PC-9 (cell line): ENCODE results near the gene C2CD2. TPM values are rescaled to one million over a fixed set of nuclear protein-coding genes. Genes with fewer than 3 reads are reported as not detected.

Experiments
- BruUV-seq: library from RNA; stranded (reverse); fragments of 400-500 nt; replicated peaks from 2 replicates; lab custom pipeline; 2021; lab: Mats Ljungman, UMichigan
- CTCF ChIA-PET: fragments of 300-600 bp; sonication (Branson Sonifier 250); formaldehyde crosslinking; loops from one replicate; lab custom pipeline; 2022; ENCODE audit warnings: antibody characterized with exemption; lab: Charles Lee
- POLR2A ChIA-PET: fragments of 300-600 bp; sonication (Branson Sonifier 250); formaldehyde crosslinking; loops from one replicate; lab custom pipeline; 2022; ENCODE audit warnings: antibody characterized with exemption; ENCODE audit not compliant: unreplicated experiment; lab: Charles Lee
- DNase-seq, 2 experiments: peaks; one replicate each; pipeline versions ENCODE4 v3.0.0 to v3.0.0-alpha.2; 2015 to 2022; ENCODE audit warnings: mixed read lengths in 1 of 2
- H2AFZ ChIP-seq: fragments of 200-600 bp; sonication (generic); 2 replicates; pipeline ENCODE4 v1.8.1; 2017; ENCODE audit warnings: antibody characterized with exemption
- H3F3A ChIP-seq: fragments of 200-600 bp; sonication (generic); 2 replicates; pipeline ENCODE4 v1.8.1; 2017; ENCODE audit warnings: antibody characterized with exemption, mild to moderate bottlenecking, low read depth; ENCODE audit not compliant: insufficient read depth
- H3K27ac ChIP-seq: fragments of 200-600 bp; sonication (generic); 2 replicates; pipeline ENCODE4 v1.6.1; 2016; ENCODE audit warnings: mixed run types
- H3K27me3 ChIP-seq: fragments of 200-600 bp; sonication (generic); 2 replicates; pipeline ENCODE4 v1.6.1; 2016; ENCODE audit warnings: low read depth, mixed run types; ENCODE audit not compliant: insufficient read depth
- H3K36me3 ChIP-seq: fragments of 200-600 bp; sonication (generic); 2 replicates; pipeline ENCODE4 v1.6.1; 2016; ENCODE audit warnings: low read depth, mixed run types
- H3K4me1 ChIP-seq: fragments of 200-600 bp; sonication (generic); replicated peaks from 2 replicates; pipeline ENCODE4 v1.6.1; 2016; ENCODE audit warnings: mixed run types; ENCODE audit not compliant: insufficient read depth
- H3K4me2 ChIP-seq: fragments of 200-600 bp; sonication (generic); 2 replicates; pipeline ENCODE4 v1.6.1; 2017; ENCODE audit warnings: mixed run types
- H3K4me3 ChIP-seq: fragments of 200-600 bp; sonication (generic); 2 replicates; pipeline ENCODE4 v1.6.1; 2016; ENCODE audit warnings: mixed run types
- H3K79me2 ChIP-seq: fragments of 200-600 bp; sonication (generic); 2 replicates; pipeline ENCODE4 v1.6.1; 2017; ENCODE audit warnings: low read depth, mixed run types
- H3K9me2 ChIP-seq: fragments of 200-600 bp; sonication (generic); 2 replicates; pipeline ENCODE4 v1.8.1; 2017; ENCODE audit warnings: mild to moderate bottlenecking; ENCODE audit not compliant: insufficient read depth
- H3K9me3 ChIP-seq: fragments of 200-600 bp; sonication (generic); 2 replicates; pipeline ENCODE4 v1.8.1; 2016; ENCODE audit warnings: low read depth; ENCODE audit not compliant: insufficient read depth
- H4K20me1 ChIP-seq: fragments of 200-600 bp; sonication (generic); 2 replicates; pipeline ENCODE4 v1.8.1; 2017; ENCODE audit not compliant: insufficient read depth
- EZH2 ChIP-seq: fragments of 200-600 bp; sonication (generic); IDR thresholded peaks from 2 replicates; pipeline ENCODE4 v1.8.0; 2017; ENCODE audit warnings: antibody characterized with exemption, low read depth
- intact Hi-C: fragments of 100-400 bp; cut with micrococcal nuclease; formaldehyde crosslinking; loops from one replicate; pipeline ENCODE4 v1.10.0; 2022; ENCODE audit not compliant: unreplicated experiment
- total RNA-seq: library from RNA; stranded (reverse); gene quantifications from 2 replicates; pipeline ENCODE4 v1.2.3, GENCODE V29; 2021
- TF ChIP-seq, protein P1 (sequence below): fragments of 200-600 bp; sonication (generic); conservative IDR thresholded peaks from 2 replicates; pipeline ENCODE4 v1.6.1; 2017; ENCODE audit warnings: mixed run types, antibody characterized with exemption, mild to moderate bottlenecking, moderate library complexity

C2CD2 gene
- total RNA-seq, 1 experiment from 2014 or later: 26.8 TPM

GRCh38 chr21:41921021-41921420, 32.8 kb downstream of the C2CD2 start:
- no peaks in the 10 kb centered on the region for H3K79me2 ChIP-seq
- intact Hi-C loops: no loop called here
- no peak for TF ChIP-seq EZH2
- TF ChIP-seq, protein P1, sequence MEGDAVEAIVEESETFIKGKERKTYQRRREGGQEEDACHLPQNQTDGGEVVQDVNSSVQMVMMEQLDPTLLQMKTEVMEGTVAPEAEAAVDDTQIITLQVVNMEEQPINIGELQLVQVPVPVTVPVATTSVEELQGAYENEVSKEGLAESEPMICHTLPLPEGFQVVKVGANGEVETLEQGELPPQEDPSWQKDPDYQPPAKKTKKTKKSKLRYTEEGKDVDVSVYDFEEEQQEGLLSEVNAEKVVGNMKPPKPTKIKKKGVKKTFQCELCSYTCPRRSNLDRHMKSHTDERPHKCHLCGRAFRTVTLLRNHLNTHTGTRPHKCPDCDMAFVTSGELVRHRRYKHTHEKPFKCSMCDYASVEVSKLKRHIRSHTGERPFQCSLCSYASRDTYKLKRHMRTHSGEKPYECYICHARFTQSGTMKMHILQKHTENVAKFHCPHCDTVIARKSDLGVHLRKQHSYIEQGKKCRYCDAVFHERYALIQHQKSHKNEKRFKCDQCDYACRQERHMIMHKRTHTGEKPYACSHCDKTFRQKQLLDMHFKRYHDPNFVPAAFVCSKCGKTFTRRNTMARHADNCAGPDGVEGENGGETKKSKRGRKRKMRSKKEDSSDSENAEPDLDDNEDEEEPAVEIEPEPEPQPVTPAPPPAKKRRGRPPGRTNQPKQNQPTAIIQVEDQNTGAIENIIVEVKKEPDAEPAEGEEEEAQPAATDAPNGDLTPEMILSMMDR: no peak
- no peaks in the 10 kb centered on the region for H3K27me3 ChIP-seq
- H3K9me2 ChIP-seq: no peaks in the 10 kb centered on the region
- no peak overlapping the region for H3K4me3 ChIP-seq
- no peaks in the 10 kb centered on the region for H3F3A ChIP-seq
- H4K20me1 ChIP-seq: no peaks in the 10 kb centered on the region
- no TSS peak for BruUV-seq
- H3K4me1 ChIP-seq: no peaks in the 10 kb centered on the region
- H3K9me3 ChIP-seq: no peaks in the 10 kb centered on the region
- POLR2A ChIA-PET: no interaction called here
- no peak overlapping the region for H2AFZ ChIP-seq
- H3K36me3 ChIP-seq: no peaks in the 10 kb centered on the region
- no peak for DNase-seq
- H3K27ac ChIP-seq: no peak overlapping the region
- CTCF ChIA-PET: no interaction called here
- no peak overlapping the region for H3K4me2 ChIP-seq

DNA sequence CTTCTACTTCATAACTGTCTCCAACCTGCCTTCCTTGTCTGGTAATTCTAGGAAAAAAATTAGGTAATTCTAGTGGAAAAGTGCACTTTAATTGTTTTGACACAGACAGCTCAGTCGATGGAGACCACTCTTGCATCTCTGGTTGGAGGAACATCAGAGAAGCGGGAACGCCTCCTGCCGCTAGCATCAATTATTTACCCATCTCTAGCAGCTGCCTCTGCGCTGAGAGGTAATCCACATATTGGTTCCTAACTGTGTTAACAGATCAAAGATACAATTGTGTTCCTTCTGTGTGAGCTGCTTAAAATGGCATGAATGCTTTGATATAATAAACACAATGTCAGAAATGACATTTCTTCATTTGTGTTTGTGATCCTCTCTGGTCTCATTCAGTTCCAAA, 33.3 kb downstream of the C2CD2 start:
- H3K4me2 ChIP-seq: no peak overlapping the region
- intact Hi-C loops: no loop called here
- no peaks in the 10 kb centered on the region for H3K79me2 ChIP-seq
- no peaks in the 10 kb centered on the region for H3K4me1 ChIP-seq
- no peak for DNase-seq
- no peaks in the 10 kb centered on the region for H3K9me2 ChIP-seq
- no TSS peak for BruUV-seq
- TF ChIP-seq, protein P1: no peak
- no peak for TF ChIP-seq EZH2
- no peak overlapping the region for H3K27ac ChIP-seq
- H3K27me3 ChIP-seq: no peaks in the 10 kb centered on the region
- no peak overlapping the region for H2AFZ ChIP-seq
- no peaks in the 10 kb centered on the region for H3K9me3 ChIP-seq
- no peak overlapping the region for H3K4me3 ChIP-seq
- no peaks in the 10 kb centered on the region for H3F3A ChIP-seq
- no peaks in the 10 kb centered on the region for H4K20me1 ChIP-seq
- POLR2A ChIA-PET: no interaction called here
- H3K36me3 ChIP-seq: no peaks in the 10 kb centered on the region
- CTCF ChIA-PET: no interaction called here

GRCh38 chr21:41919666-41920398, 34.0 kb downstream of the C2CD2 start:
- no TSS peak for BruUV-seq
- Histone ChIP-seq H3K9me2 (no peaks in the 10 kb centered on the region), H3K4me3 (no peak overlapping the region), H4K20me1 (no peaks in the 10 kb centered on the region), H2AFZ (no peak overlapping the region), H3K27ac (no peak overlapping the region), H3K27me3 (no peaks in the 10 kb centered on the region), H3K9me3 (no peaks in the 10 kb centered on the region), H3K36me3 (no peaks in the 10 kb centered on the region), H3K4me1 (no peaks in the 10 kb centered on the region), H3K79me2 (no peaks in the 10 kb centered on the region), H3K4me2 (no peak overlapping the region), H3F3A (no peaks in the 10 kb centered on the region)
- ChIA-PET CTCF (no interaction called here), POLR2A (interaction anchor here (0.6 kb wide), 1 partner anchor 685 kb away, joined by 9 read pairs; no protein-coding TSS in a partner anchor)
- TF ChIP-seq, protein P1: no peak
- no peak for TF ChIP-seq EZH2
- intact Hi-C loops: no loop called here
- no peak for DNase-seq
